HG03432 (cell line): ENCODE results near the gene GRK2.

Source experiments
- ATAC-seq: cut with Tn5 transposase; IDR thresholded peaks from one replicate; pipeline ENCODE4 v1.9.1; 2021; ENCODE audit warnings: mild to moderate bottlenecking, moderate library complexity; ENCODE audit not compliant: unreplicated experiment

GRK2 gene

GRCh38 chr11:67269401-67270255, 3.4 kb downstream of the GRK2 start:
- ATAC-seq, result no peak

GRCh38 chr11:67270256-67271204, 4.3 kb downstream of the GRK2 start:
- ATAC-seq, result no peak

- ATAC-seq, result no peak
These were observed 4.9 kb downstream of the GRK2 start for GRCh38 chr11:67271205-67271540.

GRCh38 chr11:67271541-67272284, 5.4 kb downstream of the GRK2 start:
- no peak for ATAC-seq

GRCh38 chr11:67272327-67273259, 6.3 kb downstream of the GRK2 start:
- no peak for ATAC-seq

- no peak for ATAC-seq
These were observed 7.2 kb downstream of the GRK2 start for GRCh38 chr11:67273260-67273990.

- ATAC-seq, result no peak
These were observed 8.7 kb downstream of the GRK2 start for GRCh38 chr11:67274768-67275605.

GRCh38 chr11:67275606-67276409, 9.5 kb downstream of the GRK2 start:
- ATAC-seq, result no peak

- no peak for ATAC-seq
These were observed 10.5 kb downstream of the GRK2 start for GRCh38 chr11:67276781-67277230.

GRCh38 chr11:67277231-67277961, 11.1 kb downstream of the GRK2 start:
- peak; percentile 80 for ATAC-seq

- no peak for ATAC-seq
These were observed 12.1 kb downstream of the GRK2 start for GRCh38 chr11:67278135-67278938.

GRCh38 chr11:67278939-67279588, 12.8 kb downstream of the GRK2 start:
- no peak for ATAC-seq

GRCh38 chr11:67279589-67280340, 13.5 kb downstream of the GRK2 start:
- no peak for ATAC-seq

GRCh38 chr11:67280341-67280787, 14.1 kb downstream of the GRK2 start:
- ATAC-seq, result no peak
